ENCODE results near the gene CCDC102A.

DNA sequence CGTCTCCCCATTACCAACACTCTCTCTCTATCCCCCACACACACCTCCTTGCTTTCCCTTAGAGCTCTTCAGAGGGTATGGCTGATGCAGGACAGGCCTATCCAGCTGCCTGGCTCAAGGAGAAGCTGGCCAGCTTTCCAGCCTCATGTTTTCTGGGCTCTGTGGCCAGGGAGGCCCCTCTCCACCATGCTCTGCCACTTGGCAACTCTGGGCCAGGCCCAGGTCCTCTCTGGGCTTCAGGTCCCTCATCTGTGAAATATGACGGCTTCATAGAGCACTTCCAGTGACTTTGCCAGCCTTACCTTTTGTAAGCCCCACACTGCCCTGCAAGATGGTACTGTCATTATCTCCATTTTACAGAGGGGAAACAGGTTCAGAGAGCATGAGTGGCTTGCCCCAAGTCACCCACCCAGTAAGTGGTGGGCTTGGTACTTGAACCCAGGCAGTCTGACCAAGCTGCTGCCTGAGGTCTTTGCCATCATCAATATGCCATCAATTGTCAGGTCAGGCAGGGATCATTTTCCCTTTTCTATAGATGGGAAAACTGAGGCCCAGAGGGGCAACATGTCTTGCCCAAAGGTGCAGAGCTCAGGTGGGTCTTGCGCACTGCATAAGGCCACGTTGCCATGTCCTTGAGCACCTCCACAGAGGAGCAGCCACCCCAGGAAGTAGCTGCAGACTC lies 5.5 kb upstream of the CCDC102A start:
- TF ChIP-seq, protein P1, sequence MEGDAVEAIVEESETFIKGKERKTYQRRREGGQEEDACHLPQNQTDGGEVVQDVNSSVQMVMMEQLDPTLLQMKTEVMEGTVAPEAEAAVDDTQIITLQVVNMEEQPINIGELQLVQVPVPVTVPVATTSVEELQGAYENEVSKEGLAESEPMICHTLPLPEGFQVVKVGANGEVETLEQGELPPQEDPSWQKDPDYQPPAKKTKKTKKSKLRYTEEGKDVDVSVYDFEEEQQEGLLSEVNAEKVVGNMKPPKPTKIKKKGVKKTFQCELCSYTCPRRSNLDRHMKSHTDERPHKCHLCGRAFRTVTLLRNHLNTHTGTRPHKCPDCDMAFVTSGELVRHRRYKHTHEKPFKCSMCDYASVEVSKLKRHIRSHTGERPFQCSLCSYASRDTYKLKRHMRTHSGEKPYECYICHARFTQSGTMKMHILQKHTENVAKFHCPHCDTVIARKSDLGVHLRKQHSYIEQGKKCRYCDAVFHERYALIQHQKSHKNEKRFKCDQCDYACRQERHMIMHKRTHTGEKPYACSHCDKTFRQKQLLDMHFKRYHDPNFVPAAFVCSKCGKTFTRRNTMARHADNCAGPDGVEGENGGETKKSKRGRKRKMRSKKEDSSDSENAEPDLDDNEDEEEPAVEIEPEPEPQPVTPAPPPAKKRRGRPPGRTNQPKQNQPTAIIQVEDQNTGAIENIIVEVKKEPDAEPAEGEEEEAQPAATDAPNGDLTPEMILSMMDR (IDR thresholded peaks at IDR 0.05), result no peak
- TF ChIP-seq POLR2AphosphoS5 (IDR thresholded peaks at IDR 0.05), result no peak
- no peak for TF ChIP-seq POLR2A (IDR thresholded peaks at IDR 0.05)
